COR-L47 (cell line): ENCODE results near the gene RAP1GAP2.
A peak's percentile ranks its signal among the peaks of the same experiment; 100 is the strongest.

Source experiments
- DNase-seq: peaks from one replicate; lab custom pipeline; 2025; lab: John Stamatoyannopoulos, UW

The RAP1GAP2 gene

DNA sequence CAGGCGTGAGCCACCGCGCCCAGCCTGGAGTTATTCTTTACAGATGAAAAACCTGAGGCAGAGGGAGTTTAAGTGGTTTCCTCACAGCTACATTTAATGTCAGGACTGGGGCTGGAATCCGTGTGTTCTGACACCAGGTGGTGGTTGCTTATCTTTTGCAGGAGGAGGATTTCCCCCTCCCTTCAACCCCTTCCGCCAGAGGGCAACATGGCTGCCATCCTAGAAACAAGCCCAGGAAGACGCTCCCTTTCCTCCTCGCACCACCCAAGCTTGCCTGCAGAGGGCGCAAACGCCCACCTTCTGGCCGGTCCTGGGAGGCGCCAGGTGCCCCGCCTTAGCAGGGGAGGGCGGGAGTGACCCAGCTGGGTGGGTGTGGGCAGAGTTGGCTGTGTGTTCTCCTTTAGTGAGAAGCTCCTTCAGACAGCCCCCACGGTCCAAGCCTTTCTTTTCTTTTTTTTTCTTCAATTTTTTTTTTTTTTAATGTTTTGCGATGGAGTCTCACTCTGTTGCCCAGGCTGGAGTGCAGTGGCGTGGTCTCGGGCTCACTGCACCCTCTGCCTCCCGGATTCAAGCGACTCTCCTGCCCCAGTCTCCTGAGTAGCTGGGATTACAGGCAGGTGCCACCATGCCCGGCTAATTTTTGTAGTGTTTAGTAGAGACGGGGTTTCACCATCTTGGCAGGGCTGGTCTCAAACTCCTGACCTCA lies 9.9 kb upstream of the RAP1GAP2 start:
- peak; percentile 67 for DNase-seq

DNA sequence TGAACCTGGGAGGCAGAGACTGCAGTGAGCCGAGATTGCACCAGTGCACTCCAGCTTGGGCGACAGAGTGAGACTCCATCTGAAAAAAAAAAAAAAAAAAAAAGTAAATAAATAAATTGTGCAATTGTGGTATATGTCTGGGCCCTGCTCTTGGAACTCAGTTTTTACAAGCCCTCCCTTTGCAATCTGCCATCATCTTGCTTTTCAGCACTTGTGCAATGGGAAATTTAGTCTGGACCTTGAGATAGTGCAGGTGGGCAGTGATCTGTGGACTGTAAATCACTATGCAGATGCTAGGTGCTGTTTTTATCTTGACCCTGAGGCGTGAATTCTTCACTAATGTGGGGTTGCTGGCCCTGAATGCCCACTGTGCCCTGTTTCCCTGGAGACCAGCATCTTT lies 6.5 kb upstream of the RAP1GAP2 start:
- DNase-seq = no peak

DNA sequence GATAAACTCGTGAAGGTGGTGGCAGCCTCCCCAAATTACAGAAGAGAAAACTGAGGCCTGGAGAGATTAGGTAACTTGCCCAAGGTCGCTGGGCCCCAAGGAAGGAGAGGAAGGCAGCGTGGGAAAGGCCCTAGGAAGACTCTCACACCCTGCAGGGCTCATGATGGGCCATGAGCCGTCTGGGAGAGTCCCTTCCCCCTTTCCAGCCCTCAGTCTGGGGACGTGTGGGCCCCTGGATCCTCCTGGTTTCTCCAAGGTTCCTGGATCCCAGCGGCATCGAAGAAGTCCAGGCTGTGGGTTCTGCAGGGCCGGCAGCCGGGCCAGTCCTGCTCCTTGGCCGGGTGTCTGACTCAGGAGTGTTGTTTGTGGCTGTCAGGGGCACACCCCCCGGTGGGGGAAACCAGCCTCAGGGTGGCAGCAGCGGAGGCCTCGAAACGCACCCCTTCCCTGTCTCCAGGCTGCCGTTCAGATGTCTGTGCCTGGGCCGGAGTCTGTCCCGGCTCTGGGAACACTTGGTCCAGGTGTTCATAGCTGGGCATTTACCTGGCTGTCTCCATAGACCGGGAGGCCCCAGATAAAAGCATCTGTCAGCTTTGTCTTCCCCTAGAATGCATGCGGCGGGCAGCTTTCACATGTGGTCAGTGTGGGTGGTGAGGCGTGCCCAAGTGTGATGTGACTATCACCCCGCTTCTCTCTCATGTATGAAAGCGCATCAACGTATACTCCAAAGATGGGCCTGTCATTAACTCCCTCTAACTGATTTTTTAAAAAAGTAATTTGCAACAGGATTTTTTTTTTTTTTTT lies 3.7 kb upstream of the RAP1GAP2 start:
- DNase-seq = no peak

DNA sequence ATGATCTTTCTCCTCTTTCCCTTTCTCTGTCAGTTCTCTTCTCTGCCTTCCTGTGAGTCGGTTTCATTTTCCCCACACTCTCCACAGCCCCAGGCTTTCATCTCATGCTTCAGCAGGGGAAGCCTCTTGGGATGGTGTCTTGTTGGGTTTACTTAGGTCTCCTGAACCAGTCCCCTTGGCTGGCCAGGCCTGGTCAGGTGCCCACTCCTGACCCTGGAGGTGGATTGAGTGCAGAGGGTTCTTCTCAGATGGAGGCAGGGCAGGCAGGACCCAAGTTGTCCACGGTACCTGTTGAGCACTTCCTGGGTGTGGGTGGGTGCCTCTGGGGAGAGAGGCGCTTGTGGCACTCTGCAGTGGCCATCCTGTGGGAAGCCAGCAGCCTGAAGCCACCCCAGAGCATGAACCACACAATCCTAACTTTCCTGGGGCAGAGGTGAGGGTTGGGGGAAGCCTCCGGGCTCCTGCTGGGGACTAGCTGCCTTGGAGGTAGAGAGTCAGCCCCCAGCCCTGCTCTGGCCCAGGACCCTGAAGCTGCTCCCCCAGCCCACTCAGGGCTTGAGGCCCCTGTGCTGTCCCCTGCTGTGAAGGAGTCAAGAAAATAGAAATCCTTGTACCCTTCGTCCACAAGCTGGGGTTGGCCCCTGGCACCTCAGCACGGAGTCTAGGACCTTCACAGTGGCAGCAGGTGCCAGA lies 2.0 kb upstream of the RAP1GAP2 start:
- no peak for DNase-seq

DNA sequence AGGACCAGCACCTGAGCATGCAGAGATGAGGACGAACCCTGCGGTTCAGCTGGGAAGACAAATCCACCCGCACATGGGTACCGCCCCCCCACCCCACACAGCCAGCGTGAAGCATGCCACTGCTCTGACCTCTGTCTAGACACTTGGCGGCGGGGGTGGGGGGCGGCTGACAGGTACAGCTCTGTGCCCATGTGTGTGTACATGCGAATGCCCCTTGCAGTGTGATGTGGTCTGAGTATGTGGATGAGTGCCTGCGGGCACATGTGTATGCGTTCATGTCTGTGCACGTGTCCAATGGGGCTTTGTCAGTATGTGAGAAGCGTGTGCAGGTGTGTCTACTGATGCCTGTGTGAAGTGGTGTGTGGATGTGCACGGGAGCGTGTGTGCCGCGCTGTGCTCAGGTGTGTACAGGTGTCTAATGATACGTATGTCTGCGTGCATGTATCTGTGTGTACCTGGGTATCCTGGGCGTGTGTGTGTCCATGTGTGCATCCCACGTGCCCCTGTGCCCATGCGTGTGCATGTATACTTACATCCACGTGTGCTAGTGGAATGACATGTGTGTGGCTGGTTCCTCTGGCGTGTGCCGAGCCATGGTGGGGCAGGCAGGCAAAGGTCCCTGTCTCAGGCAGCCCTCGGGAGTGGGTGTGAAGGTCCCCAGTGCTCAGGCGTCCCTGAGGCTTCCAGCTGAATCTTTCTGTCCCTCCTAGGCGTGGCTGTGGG lies 636 bp upstream of the RAP1GAP2 start:
- DNase-seq = no peak

DNA sequence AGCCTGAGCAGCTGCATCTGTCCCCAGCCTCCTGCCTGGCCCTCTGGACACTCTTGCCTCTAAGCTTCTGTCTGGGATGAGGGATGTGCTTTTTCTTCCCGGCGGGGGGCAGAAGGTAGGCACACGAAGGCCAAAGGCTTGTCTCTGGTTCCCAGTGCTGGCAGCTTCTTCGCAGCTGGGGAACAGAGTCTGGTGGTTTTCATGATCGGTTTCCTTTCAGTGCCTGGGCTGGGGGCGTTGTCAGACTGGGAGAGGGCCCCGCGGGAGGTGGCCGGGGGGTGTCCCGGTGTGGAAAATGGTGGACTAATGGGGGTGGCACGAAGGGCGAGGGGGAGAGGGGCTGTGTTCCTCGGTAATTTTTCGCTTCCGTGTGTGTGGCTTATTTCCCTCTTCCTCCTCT lies 988 bp downstream of the RAP1GAP2 start:
- no peak for DNase-seq

DNA sequence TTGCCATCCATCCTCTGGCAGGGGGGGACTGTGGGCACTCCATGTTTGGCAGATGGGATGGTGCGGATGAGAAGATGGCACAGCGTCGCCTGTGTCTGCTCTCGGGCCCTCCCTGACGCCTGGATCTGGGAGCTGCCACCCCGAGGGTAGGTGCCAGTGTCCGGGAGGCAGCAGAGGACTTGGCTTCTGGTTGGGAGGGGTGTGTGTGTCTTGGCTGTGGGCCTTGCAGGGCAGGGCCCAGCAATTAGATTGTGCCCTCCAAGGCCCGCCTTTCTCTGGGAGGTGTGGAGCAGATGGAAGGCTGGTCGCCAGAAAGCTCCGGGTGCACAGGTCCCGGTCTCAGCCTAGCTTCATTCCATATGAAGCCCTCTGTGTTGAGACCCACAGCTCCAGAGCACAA lies 1.4 kb downstream of the RAP1GAP2 start:
- no peak for DNase-seq

DNA sequence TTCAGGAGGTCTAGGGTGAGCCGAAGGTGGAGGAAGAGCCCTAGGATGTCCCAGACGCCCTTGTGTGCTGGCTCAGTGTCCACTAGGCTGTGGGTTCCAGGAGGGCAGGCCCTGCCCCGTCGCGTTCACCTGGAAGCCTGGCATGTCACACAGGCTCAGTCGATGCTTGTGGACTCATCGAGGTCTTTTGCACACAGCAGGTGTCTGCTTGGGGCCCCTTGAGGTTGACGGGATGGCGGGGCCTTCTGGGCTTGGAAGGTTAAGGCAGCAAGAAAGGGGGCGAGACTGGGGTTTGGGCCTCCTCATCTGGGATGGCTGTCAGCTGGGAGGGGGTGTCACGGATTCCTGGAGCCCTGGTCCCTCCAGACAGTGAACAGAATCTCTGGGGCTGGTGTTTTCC lies 1.9 kb downstream of the RAP1GAP2 start:
- DNase-seq = no peak

DNA sequence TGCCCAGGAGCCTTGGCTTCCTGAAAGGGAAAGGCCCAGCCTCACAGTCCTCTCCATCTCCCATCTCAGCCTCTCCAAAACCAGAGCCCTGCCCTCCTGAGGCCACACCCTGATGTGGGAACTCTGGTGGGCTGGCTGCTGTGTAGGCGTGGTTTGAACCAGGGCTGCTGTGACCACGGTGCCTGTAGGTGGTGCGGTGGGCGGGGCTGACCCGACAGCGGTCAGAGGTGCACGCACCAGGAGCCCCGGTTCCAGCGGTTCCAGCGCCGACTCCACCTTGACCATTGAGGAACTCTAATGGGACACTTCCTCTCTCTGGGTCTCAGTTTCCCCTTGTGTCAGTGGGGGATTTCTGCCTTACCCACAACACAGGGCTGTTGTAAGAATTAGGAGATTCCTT lies 2.4 kb downstream of the RAP1GAP2 start:
- no peak for DNase-seq

DNA sequence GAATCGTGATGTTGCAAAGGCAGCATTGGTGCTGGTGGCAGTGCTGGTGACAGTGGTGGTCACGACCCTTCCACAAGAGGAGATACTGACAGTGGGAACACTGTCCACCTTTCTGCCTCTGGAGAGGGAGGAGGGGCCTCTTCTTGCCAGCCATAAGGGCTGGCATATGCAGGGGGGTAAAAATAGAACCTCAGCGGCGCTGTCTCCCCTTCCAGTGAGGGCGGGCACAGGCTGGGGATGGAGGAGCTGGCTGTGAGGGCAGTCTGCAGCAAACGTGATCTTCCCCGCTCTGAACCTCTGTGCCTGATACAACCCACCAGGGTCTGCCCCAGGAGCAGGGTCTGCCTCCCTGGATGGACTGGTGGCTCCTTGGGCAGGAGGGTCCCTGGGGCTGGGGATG lies 3.4 kb downstream of the RAP1GAP2 start:
- no peak for DNase-seq

DNA sequence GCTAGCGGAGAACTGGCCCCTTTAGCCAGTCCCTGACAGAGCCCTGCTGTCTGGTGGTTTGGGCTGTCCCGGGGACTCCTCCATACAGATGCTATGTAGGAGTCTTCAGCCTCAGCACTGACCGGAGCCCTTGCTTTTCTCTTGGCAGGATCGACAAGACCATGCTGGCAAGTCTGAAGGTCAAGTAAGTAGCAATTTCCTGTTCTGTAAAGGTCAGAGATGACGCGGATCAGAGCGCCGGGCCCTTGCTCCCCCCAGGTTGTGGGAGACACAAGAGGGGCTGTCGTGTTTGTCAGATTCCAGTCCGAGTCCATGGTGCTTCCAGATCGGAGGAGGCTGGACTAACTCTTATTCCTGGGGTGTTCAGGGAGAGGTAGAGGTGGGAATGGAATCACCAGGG lies 4.1 kb downstream of the RAP1GAP2 start:
- no peak for DNase-seq

DNA sequence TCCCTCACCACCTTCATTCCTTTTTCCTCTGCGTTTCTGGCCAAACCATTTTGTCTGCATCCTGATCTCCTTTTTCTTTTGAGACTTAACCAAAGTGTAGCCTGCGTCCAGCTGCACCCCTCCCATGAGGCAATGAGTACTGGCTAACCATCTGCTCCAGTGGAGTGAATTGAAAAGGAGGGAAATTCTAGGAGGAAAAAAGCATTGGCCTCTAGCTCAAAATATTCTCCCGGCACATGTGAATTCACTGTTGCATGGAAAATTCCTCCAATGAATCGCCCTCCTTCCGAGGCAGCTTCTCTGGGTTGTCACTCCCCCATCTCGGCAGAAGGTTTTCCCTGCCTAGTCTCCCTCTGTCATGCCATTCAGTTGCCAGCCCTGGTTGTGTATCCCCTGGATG lies 5.6 kb downstream of the RAP1GAP2 start:
- DNase-seq = no peak

DNA sequence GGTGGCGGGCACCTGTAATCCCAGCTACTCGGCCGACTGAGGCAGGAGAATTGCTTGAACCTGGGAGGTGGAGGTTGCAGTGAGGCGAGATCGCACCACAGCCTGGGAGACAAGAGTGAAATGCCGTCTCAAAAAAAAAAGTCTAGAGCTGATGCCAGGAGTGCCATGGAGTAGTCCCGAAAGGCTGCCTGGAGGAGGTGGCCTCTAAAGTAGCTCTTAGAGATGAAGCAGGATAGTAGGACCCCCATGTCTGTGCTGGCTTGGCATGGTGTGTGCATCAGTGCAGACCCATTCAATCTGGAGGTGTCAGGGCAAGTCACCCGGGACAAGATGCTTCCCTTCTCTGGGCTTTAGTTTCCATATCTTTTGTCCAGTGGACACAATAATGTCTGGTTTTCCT lies 6.3 kb downstream of the RAP1GAP2 start:
- no peak for DNase-seq

DNA sequence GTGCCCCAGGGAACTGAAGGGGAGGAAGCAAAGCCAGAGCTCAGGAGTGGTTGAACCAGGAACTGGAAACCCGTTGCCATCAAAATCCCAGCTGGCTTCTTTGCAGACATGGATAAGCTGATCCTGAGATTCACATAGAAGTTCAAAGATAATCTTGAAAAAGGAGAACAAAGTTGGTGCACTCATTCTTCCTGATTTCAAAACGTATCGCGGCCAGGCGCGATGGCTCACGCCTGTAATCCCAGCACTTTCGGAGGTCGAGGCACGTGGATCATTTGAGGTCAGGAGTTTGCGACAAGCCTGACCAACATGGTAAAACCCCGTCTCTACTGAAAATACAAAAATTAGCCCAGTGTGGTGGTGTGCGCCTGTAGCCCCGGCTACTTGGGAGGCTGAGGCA lies 7.1 kb downstream of the RAP1GAP2 start:
- no peak for DNase-seq

DNA sequence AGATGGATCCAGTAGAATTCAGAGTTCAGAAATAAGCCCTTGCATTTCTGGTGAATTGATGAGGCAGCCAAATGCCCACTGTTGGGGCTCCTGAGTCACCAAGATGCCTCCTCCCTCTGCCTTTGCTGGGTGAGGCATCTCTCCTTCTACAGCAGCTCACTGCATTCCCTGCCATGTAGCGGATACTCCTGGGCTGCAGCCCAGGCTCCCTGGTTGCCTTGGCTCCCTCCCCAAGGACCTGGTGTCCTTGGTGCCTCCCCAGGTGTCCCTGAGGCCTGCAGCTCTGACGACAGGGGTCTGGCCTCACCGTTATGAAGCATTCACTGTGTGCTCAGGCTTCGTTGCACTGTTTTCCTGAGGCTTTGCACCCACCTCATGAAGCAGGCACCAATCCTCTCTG lies 7.7 kb downstream of the RAP1GAP2 start:
- DNase-seq = no peak

DNA sequence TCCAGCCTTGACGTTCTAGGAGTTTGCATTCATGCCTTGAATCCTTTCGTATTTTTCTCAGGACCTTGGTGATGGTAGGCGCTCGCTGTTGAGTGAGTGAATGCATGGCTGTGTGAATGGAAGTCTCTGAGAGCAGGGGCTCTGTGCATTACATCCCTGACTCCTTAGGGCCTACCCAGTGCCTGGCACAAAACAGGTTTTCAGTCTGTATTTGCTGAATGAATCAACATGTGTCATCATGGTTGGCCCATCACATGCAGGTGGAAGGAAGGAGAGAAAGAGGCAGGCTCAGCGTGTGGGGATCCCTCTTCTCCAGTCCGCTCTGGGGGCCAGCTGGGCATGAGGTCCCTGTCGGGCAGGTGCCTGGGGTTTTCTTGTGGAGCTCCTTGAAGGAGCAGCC lies 8.7 kb downstream of the RAP1GAP2 start:
- DNase-seq = no peak

DNA sequence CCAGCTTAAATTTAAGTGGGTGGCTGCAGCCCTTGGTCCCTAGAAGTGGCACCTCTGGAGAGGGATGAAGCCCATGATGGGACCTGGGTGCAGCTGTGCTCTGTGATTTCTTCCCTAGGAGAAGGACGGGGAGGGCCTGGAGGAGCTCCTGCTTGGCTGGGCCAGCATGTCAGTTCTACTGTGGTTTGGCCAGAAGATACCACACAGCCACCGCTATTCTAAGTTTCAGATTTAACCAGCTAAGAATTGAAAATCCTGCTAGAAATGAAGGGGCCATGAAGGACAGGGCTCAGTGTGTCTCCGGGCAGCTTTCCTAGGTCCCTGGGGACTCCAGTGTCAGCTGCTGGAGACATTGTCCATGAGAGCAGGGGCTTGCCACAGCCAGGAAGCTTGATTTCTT lies 9.7 kb downstream of the RAP1GAP2 start:
- no peak for DNase-seq

DNA sequence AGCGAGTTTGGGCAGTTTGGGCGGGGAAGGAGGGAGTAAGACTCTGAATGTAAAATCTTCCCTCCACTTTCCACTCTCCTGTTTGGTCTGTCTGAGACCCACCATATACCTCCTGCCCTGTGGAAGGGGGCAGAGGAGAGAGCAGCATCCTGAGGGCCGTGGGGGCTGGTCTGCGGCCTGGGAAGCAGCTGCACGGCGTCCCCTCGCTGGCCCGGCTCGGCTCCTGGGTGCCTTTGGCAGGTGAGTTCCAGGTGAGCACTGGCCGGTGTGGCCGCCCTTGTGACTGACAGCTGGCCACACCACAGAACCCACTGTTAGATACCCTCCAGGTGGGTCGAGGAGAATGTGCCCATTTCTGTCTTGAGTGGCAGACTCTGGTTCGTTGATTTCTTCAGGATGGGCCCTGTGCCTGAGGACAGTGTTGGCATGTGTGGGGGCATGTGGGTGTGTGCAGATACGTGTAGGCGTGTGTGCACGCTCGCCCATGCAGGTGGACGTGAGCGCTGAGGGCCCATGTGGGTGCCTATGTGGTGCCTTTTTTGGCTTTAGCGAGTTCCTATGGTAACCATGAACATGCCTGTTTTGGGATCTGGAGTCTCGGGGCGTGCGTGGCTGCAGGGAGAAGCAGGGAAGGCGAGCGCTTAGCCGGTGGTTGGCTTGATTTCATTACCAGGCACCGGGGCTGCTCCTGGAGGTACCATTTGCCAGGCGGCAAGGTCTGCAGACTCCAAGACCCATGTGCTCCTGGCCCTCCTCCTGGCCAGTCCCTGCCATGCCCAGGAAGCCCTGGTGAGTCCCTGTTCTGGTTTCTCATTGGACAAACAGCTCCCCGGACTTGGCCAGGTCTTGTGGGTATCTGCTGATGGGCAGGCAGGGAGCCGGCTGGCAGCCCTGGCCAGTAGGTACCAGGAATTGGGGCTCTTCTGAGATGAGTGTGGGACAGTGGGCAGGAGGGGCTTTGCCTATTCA lies 12.4 kb downstream of the RAP1GAP2 start:
- DNase-seq = no peak

DNA sequence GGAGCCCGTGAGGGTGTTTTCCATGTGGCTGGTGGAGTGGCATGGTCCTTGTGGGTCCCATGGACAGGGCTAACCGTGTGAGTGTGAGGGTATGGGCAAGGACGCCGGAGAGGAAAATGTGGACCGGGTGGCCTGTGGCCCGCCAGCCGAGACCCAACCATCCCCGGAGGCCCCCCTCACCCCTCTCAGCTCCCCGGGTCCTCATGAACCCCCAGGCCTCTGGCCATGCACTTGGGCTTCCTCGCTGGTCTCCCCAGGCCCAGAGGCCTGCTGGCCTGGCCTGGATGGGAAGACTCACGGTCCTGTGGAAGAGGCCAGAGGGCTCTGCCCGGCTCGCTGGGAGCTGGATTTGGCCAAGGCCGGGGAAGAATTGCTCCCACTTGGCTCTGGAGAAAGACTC lies 13.1 kb downstream of the RAP1GAP2 start:
- DNase-seq = no peak

DNA sequence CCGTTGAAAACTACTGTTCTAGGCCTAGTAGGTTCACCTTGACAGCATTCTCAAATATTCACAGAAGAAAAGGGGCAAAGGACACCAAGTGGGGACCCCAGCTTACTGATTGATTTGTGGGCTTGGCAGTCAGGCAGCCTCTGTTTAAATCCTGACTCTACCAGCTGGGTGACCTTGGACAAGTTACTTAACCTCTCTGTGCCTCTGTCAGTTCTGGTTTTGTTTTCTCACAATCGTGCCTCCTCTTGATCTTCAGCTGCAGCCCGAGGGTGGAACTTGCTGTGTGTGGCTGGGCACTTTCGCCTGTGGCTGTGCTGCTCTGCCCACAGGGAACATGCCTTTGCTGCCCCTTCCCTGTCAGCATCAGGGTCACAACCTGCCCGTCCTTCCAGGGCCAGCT lies 17.8 kb downstream of the RAP1GAP2 start:
- DNase-seq = no peak
